ENCODE results near the gene MOSMO. TPM values are rescaled to one million over a fixed set of nuclear protein-coding genes. Genes with fewer than 3 reads are reported as not detected.

Gene MOSMO
- total RNA-seq, 1 donor from 2014 or later, result 33.9 TPM

GRCh38 chr16:22073350-22073749, 65.4 kb downstream of the MOSMO start:
- no peak overlapping the region for H3K4me3 ChIP-seq
- intact Hi-C loops (cut with DNase I), result loop anchor here (5.0 kb wide), 1 partner anchor 71 kb away; the partner anchor contains the start of gene PDZD9
- TF ChIP-seq POLR2A (IDR thresholded peaks at IDR 0.05), result no peak
- no peak for TF ChIP-seq CTCF (IDR thresholded peaks at IDR 0.05)
- TF ChIP-seq POLR2AphosphoS5 (IDR thresholded peaks at IDR 0.05; ENCODE audit: insufficient read depth in 1 of 2, low read depth in 1 of 2), result no peak

GRCh38 chr16:22075043-22075757, 67.3 kb downstream of the MOSMO start:
- TF ChIP-seq POLR2AphosphoS5 (IDR thresholded peaks at IDR 0.05; ENCODE audit: insufficient read depth in 1 of 2, low read depth in 1 of 2) (no peak), POLR2A (IDR thresholded peaks at IDR 0.05) (no peak), CTCF (IDR thresholded peaks at IDR 0.05) (no peak)
- H3K4me1 ChIP-seq, result peaks cover 16% of the 10 kb centered on the region
- H3K4me3 ChIP-seq, result no peak overlapping the region
- no peaks in the 10 kb centered on the region for H3K9me3 ChIP-seq
- intact Hi-C loops (cut with DNase I), result no loop called here
- no peak overlapping the region for H3K27ac ChIP-seq
- no peaks in the 10 kb centered on the region for H3K27me3 ChIP-seq
- H3K36me3 ChIP-seq, result no peaks in the 10 kb centered on the region
- DNase-seq (ENCODE audit: extremely low spot score in 2 of 2), result no peak

More at GRCh38 chr16:22073350-22073749, 65.4 kb downstream of the MOSMO start:
- Histone ChIP-seq H3K9me3 (no peaks in the 10 kb centered on the region), H3K4me1 (peaks cover 27% of the 10 kb centered on the region), H3K27me3 (no peaks in the 10 kb centered on the region), H3K36me3 (no peaks in the 10 kb centered on the region), H3K27ac (no peak overlapping the region)
- no peak for DNase-seq (ENCODE audit: extremely low spot score in 2 of 2)

GRCh38 chr16:22075776-22076175, 67.9 kb downstream of the MOSMO start:
- Histone ChIP-seq H3K9me3 (no peaks in the 10 kb centered on the region), H3K4me1 (peaks cover 11% of the 10 kb centered on the region), H3K27me3 (no peaks in the 10 kb centered on the region), H3K36me3 (no peaks in the 10 kb centered on the region), H3K4me3 (no peak overlapping the region), H3K27ac (no peak overlapping the region)
- no peak for DNase-seq (ENCODE audit: extremely low spot score in 2 of 2)
- intact Hi-C loops (cut with DNase I), result no loop called here
- TF ChIP-seq POLR2A (IDR thresholded peaks at IDR 0.05), result no peak
- no peak for TF ChIP-seq POLR2AphosphoS5 (IDR thresholded peaks at IDR 0.05; ENCODE audit: insufficient read depth in 1 of 2, low read depth in 1 of 2)
- no peak for TF ChIP-seq CTCF (IDR thresholded peaks at IDR 0.05)

- Histone ChIP-seq H3K27ac (no peak overlapping the region), H3K27me3 (no peaks in the 10 kb centered on the region), H3K4me1 (no peaks in the 10 kb centered on the region), H3K4me3 (no peak overlapping the region), H3K9me3 (no peaks in the 10 kb centered on the region), H3K36me3 (no peaks in the 10 kb centered on the region)
- no peak for DNase-seq (ENCODE audit: extremely low spot score in 2 of 2)
- intact Hi-C loops (cut with DNase I), result no loop called here
- TF ChIP-seq POLR2A (IDR thresholded peaks at IDR 0.05) (no peak), CTCF (IDR thresholded peaks at IDR 0.05) (peak; percentile 63 to 78 (median 70)), POLR2AphosphoS5 (IDR thresholded peaks at IDR 0.05; ENCODE audit: insufficient read depth in 1 of 2, low read depth in 1 of 2) (no peak)
These were observed 69.9 kb downstream of the MOSMO start for GRCh38 chr16:22077700-22078313.

GRCh38 chr16:22078656-22079055, 70.7 kb downstream of the MOSMO start:
- no peak overlapping the region for H3K27ac ChIP-seq
- H3K36me3 ChIP-seq, result no peaks in the 10 kb centered on the region
- intact Hi-C loops (cut with DNase I), result no loop called here
- H3K27me3 ChIP-seq, result no peaks in the 10 kb centered on the region
- no peaks in the 10 kb centered on the region for H3K9me3 ChIP-seq
- no peak for DNase-seq (ENCODE audit: extremely low spot score in 2 of 2)
- no peaks in the 10 kb centered on the region for H3K4me1 ChIP-seq
- TF ChIP-seq POLR2AphosphoS5 (IDR thresholded peaks at IDR 0.05; ENCODE audit: insufficient read depth in 1 of 2, low read depth in 1 of 2) (no peak), CTCF (IDR thresholded peaks at IDR 0.05) (no peak), POLR2A (IDR thresholded peaks at IDR 0.05) (no peak)
- no peak overlapping the region for H3K4me3 ChIP-seq

All from vagina (tissue), 2 donors.